Caco-2 (cell line): Measurements from ENCODE around the gene TEX13D. TPM values are rescaled to one million over a fixed set of nuclear protein-coding genes. Genes with fewer than 3 reads are reported as not detected.
"Not testable (repeated sequence)": the region's sequence is repeated elsewhere in the genome, so short reads cannot be mapped to it uniquely, and the experiment has no call there.

Experiments
- BruUV-seq: library from RNA; stranded (reverse); fragments of 400-500 nt; replicated peaks from 2 replicates; lab custom pipeline; 2021; lab: Mats Ljungman, UMichigan
- CTCF ChIA-PET: fragments of 300-600 bp; sonication (Branson Sonifier 250); formaldehyde crosslinking; loops from one replicate; lab custom pipeline; 2022; ENCODE audit warnings: antibody characterized with exemption; lab: Charles Lee
- POLR2A ChIA-PET: fragments of 300-600 bp; sonication (Branson Sonifier 250); formaldehyde crosslinking; loops from one replicate; lab custom pipeline; 2022; ENCODE audit warnings: antibody characterized with exemption; lab: Charles Lee
- DNase-seq, 2 experiments: peaks; one replicate each; pipeline versions ENCODE4 v3.0.0 to v3.0.0-alpha.2; 2020 to 2022
- H3K27me3 ChIP-seq: replicated peaks from 2 replicates; pipeline ENCODE4 v1.6.0; 2011; ENCODE audit warnings: low read length; ENCODE audit not compliant: control insufficient read depth, insufficient read depth
- H3K36me3 ChIP-seq: 2 replicates; pipeline ENCODE4 v1.5.1; 2011; ENCODE audit warnings: low read length; ENCODE audit not compliant: control insufficient read depth, insufficient read depth
- H3K4me1 ChIP-seq: fragments of 250-450 bp; sonication (Bioruptor Pico); 2 replicates; pipeline ENCODE4 v1.5.1; 2020; ENCODE audit warnings: mild to moderate bottlenecking
- H3K4me3 ChIP-seq: 2 replicates; pipeline ENCODE4 v1.5.1; 2011; ENCODE audit warnings: low read depth, mild to moderate bottlenecking, control low read depth, low read length
- H3K9me3 ChIP-seq: fragments of 250-450 bp; sonication (Bioruptor Pico); 2 replicates; pipeline ENCODE4 v1.5.1; 2020; ENCODE audit warnings: mild to moderate bottlenecking, moderate library complexity
- H3K27ac Mint-ChIP-seq: one replicate; pipeline ENCODE4 v1.8.0; 2022; ENCODE audit warnings: mixed read lengths; ENCODE audit not compliant: unreplicated experiment
- H3K27me3 Mint-ChIP-seq: one replicate; pipeline ENCODE4 v1.8.0; 2022; ENCODE audit warnings: mixed read lengths; ENCODE audit not compliant: insufficient read depth, unreplicated experiment
- H3K36me3 Mint-ChIP-seq: one replicate; pipeline ENCODE4 v1.8.0; 2022; ENCODE audit warnings: mild to moderate bottlenecking, mixed read lengths; ENCODE audit not compliant: insufficient read depth, unreplicated experiment
- H3K4me1 Mint-ChIP-seq: one replicate; pipeline ENCODE4 v1.8.0; 2022; ENCODE audit warnings: low read depth, mixed read lengths; ENCODE audit not compliant: unreplicated experiment
- H3K4me3 Mint-ChIP-seq: one replicate; pipeline ENCODE4 v1.8.0; 2022; ENCODE audit warnings: mild to moderate bottlenecking, moderate library complexity, mixed read lengths; ENCODE audit not compliant: unreplicated experiment
- H3K9me3 Mint-ChIP-seq: one replicate; pipeline ENCODE4 v1.8.0; 2022; ENCODE audit warnings: mixed read lengths; ENCODE audit not compliant: unreplicated experiment
- intact Hi-C: fragments of 100-400 bp; cut with micrococcal nuclease; formaldehyde crosslinking; loops from one replicate; pipeline ENCODE4 v1.10.0; 2022; ENCODE audit not compliant: unreplicated experiment
- total RNA-seq: library from RNA; stranded (reverse); gene quantifications from 2 replicates; pipeline ENCODE4 v1.2.3, GENCODE V29; 2022
- TF ChIP-seq, protein P1 (sequence below), 2 experiments: fragments of 200-600 bp in 1 of 2; IDR thresholded peaks; 1 replicate in 1 of 2; 2 replicates in 1 of 2; pipeline versions ENCODE4 v1.5.1 to v1.8.0; 2011 to 2022; ENCODE audit warnings: antibody characterized with exemption in 1 of 2, control low read depth in 1 of 2, inconsistent platforms in 1 of 2, low read depth in 1 of 2, low read length in 1 of 2, mild to moderate bottlenecking in 1 of 2, moderate library complexity in 1 of 2; ENCODE audit not compliant: insufficient read depth in 1 of 2, severe bottlenecking in 1 of 2, unreplicated experiment in 1 of 2

TEX13D gene
- total RNA-seq, 1 experiment from 2014 or later: not detected

DNA sequence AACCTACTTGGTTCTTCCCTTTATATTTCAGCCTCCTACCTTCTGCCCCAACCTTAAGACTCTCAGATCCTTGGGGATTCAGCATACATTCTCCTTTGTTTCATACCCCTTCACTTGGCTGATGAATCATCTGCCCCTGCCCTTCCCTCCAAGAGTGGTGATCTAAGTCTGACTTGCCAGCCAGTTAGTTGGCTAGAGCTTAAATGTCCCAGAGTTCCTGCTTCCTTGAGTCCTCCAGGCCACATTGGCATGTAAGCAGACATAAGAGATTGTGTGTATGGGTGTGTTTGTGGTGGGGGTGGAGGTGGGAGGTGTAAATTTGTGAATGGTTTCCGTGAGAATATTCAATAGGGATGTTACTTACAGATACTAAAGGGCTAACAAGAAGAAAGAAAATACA, 3.7 kb upstream of the TEX13D start:
- DNase-seq: no peak
- no peak overlapping the region for H3K4me3 Mint-ChIP-seq

DNA sequence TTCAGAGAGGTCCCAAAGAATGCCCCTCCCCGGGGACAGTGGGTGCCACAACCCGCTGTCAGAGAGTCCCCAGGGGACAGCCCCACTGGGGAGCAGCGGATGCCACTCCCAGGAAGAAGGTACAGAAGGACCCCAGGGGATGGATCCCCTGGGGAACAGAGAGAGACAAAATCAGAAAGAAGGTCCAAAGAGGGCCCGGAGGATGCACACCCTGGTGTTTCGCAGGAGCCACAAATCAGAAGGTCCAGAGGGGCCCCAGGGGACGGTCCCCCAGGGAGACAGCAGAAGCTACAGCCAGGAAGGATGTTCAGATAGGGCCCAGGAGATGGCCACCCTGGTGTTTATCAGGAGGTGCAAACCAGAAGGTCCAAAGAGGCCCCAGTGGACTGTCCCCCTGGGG, 1.4 kb downstream of the TEX13D start:
- no peaks in the 10 kb centered on the region for H3K4me1 Mint-ChIP-seq
- Histone ChIP-seq H3K4me1 (no peaks in the 10 kb centered on the region), H3K9me3 (no peaks in the 10 kb centered on the region), H3K36me3 (no peaks in the 10 kb centered on the region), H3K27me3 (no peaks in the 10 kb centered on the region), H3K4me3 (no peak overlapping the region)
- CTCF ChIA-PET: interaction anchor here (0.7 kb wide), 1 partner anchor 132 kb away, joined by 9 read pairs; no protein-coding TSS in a partner anchor
- no TSS peak for BruUV-seq
- no peak overlapping the region for H3K4me3 Mint-ChIP-seq
- H3K36me3 Mint-ChIP-seq: no peaks in the 10 kb centered on the region
- H3K27me3 Mint-ChIP-seq: no peaks in the 10 kb centered on the region
- H3K9me3 Mint-ChIP-seq: no peaks in the 10 kb centered on the region
- no peak overlapping the region for H3K27ac Mint-ChIP-seq
- TF ChIP-seq, protein P1, sequence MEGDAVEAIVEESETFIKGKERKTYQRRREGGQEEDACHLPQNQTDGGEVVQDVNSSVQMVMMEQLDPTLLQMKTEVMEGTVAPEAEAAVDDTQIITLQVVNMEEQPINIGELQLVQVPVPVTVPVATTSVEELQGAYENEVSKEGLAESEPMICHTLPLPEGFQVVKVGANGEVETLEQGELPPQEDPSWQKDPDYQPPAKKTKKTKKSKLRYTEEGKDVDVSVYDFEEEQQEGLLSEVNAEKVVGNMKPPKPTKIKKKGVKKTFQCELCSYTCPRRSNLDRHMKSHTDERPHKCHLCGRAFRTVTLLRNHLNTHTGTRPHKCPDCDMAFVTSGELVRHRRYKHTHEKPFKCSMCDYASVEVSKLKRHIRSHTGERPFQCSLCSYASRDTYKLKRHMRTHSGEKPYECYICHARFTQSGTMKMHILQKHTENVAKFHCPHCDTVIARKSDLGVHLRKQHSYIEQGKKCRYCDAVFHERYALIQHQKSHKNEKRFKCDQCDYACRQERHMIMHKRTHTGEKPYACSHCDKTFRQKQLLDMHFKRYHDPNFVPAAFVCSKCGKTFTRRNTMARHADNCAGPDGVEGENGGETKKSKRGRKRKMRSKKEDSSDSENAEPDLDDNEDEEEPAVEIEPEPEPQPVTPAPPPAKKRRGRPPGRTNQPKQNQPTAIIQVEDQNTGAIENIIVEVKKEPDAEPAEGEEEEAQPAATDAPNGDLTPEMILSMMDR (IDR thresholded peaks at IDR 0.05; ENCODE audit: insufficient read depth in 1 of 2, low read depth in 1 of 2, low read length in 1 of 2, severe bottlenecking in 1 of 2, unreplicated experiment in 1 of 2): no peak
- POLR2A ChIA-PET: no interaction called here
- DNase-seq: no peak
- intact Hi-C loops: no loop called here

More for the DNA sequence above, 3.7 kb upstream of the TEX13D start:
- intact Hi-C loops: no loop called here
- Histone ChIP-seq H3K4me1 (no peaks in the 10 kb centered on the region), H3K4me3 (no peak overlapping the region), H3K9me3 (no peaks in the 10 kb centered on the region), H3K27me3 (no peaks in the 10 kb centered on the region), H3K36me3 (no peaks in the 10 kb centered on the region)
- Mint-ChIP-seq H3K9me3 (no peaks in the 10 kb centered on the region), H3K27me3 (peaks cover 3% of the 10 kb centered on the region), H3K36me3 (no peaks in the 10 kb centered on the region), H3K27ac (no peak overlapping the region), H3K4me1 (no peaks in the 10 kb centered on the region)
- CTCF ChIA-PET: no interaction called here
- BruUV-seq: no TSS peak
- TF ChIP-seq, protein P1 (IDR thresholded peaks at IDR 0.05; ENCODE audit: insufficient read depth in 1 of 2, low read depth in 1 of 2, low read length in 1 of 2, severe bottlenecking in 1 of 2, unreplicated experiment in 1 of 2): no peak
- POLR2A ChIA-PET: no interaction called here

- H3K4me3 ChIP-seq, H3K9me3 Mint-ChIP-seq, H3K4me1 ChIP-seq, H3K4me1 Mint-ChIP-seq, H3K36me3 ChIP-seq, H3K27me3 ChIP-seq, intact Hi-C loops, H3K9me3 ChIP-seq, POLR2A ChIA-PET, DNase-seq, H3K36me3 Mint-ChIP-seq, BruUV-seq, H3K4me3 Mint-ChIP-seq, H3K27ac Mint-ChIP-seq, H3K27me3 Mint-ChIP-seq: not testable (repeated sequence)
- CTCF ChIA-PET: interaction anchor here (0.7 kb wide), 1 partner anchor 133 kb away, joined by 9 read pairs; no protein-coding TSS in a partner anchor
Measured at GRCh38 chrX:124334555-124334954, 2.1 kb downstream of the TEX13D start.

- ChIA-PET CTCF (no interaction called here), POLR2A (no interaction called here)
- Histone ChIP-seq H3K36me3 (no peaks in the 10 kb centered on the region), H3K27me3 (no peaks in the 10 kb centered on the region), H3K9me3 (no peaks in the 10 kb centered on the region), H3K4me3 (no peak overlapping the region), H3K4me1 (no peaks in the 10 kb centered on the region)
- Mint-ChIP-seq H3K4me1 (no peaks in the 10 kb centered on the region), H3K27ac (no peak overlapping the region), H3K9me3 (no peaks in the 10 kb centered on the region), H3K4me3 (no peak overlapping the region), H3K36me3 (no peaks in the 10 kb centered on the region), H3K27me3 (no peaks in the 10 kb centered on the region)
- BruUV-seq: no TSS peak
- intact Hi-C loops: no loop called here
- TF ChIP-seq, protein P1 (IDR thresholded peaks at IDR 0.05; ENCODE audit: insufficient read depth in 1 of 2, low read depth in 1 of 2, low read length in 1 of 2, severe bottlenecking in 1 of 2, unreplicated experiment in 1 of 2): no peak
- no peak for DNase-seq
Measured at GRCh38 chrX:124335598-124335997, 3.1 kb downstream of the TEX13D start.
